HFFc6 (cell line): Measurements from ENCODE around the gene RERGL. TPM values are rescaled to one million over a fixed set of nuclear protein-coding genes. Genes with fewer than 3 reads are reported as not detected.

Experiments
- DNase-seq: peaks from one replicate; pipeline ENCODE4 v3.0.0-alpha.2; 2018
- H3K27ac Mint-ChIP-seq: 2 replicates; pipeline ENCODE4 v1.8.0; 2020; ENCODE audit warnings: mild to moderate bottlenecking, mixed read lengths
- H3K27me3 Mint-ChIP-seq: 2 replicates; pipeline ENCODE4 v1.8.0; 2021; ENCODE audit warnings: mild to moderate bottlenecking, moderate library complexity, mixed read lengths; ENCODE audit not compliant: insufficient read depth
- H3K36me3 Mint-ChIP-seq: 2 replicates; pipeline ENCODE4 v1.8.0; 2021; ENCODE audit warnings: low read depth, mixed read lengths
- H3K4me1 Mint-ChIP-seq: 2 replicates; pipeline ENCODE4 v1.8.0; 2020; ENCODE audit warnings: low read depth, mixed read lengths
- H3K4me3 Mint-ChIP-seq: 2 replicates; pipeline ENCODE4 v1.8.0; 2020; ENCODE audit warnings: mild to moderate bottlenecking, moderate library complexity, mixed read lengths
- H3K9me3 Mint-ChIP-seq: 2 replicates; pipeline ENCODE4 v1.8.0; 2020; ENCODE audit warnings: mild to moderate bottlenecking, mixed read lengths
- CTCF ChIP-seq: fragments of 200-600 bp; sonication (generic); IDR thresholded peaks from 2 replicates; pipeline ENCODE4 v1.5.0; 2021; ENCODE audit warnings: antibody characterized with exemption, mild to moderate bottlenecking
- long read RNA-seq: library from polyadenylated mRNA; unstranded; transcript quantifications from one replicate; pipeline ENCODE4 v2.0.0, GENCODE V29; 2019
- total RNA-seq, 6 experiments: library from RNA; stranded (reverse); fragmentation: NEBNext Ultra II Directional; extraction: Animal tissue kit (Norgen Biotek cat#: 25700); gene quantifications; 2 replicates in 1 of 6; 3 replicates in 5 of 6; pipeline ENCODE4 v1.2.3, GENCODE V29; 2021

RERGL gene
- total RNA-seq = not detected
- long read RNA-seq = 0 reads

- no peak within 1 kb of the TSS for H3K4me3 Mint-ChIP-seq
- TF ChIP-seq CTCF = no peak
- H3K27me3 Mint-ChIP-seq = no peaks in the 10 kb centered on the region
Observed at GRCh38 chr12:18090093-18090492, at the start of gene RERGL. Gene RERGL, minus strand, starts transcription at chr12:18090193. Its CDS starts 53 bp downstream, at chr12:18090140.

GRCh38 chr12:18139254-18139653 is 49.3 kb upstream of the RERGL start:
- TF ChIP-seq CTCF = no peak
- DNase-seq = no peak
- Mint-ChIP-seq H3K27ac (no peak overlapping the region), H3K4me1 (no peaks in the 10 kb centered on the region), H3K4me3 (no peak overlapping the region), H3K27me3 (0 out of 2 replicates have a peak, but pooled peaks cover 2% of the 10 kb centered on the region), H3K36me3 (no peaks in the 10 kb centered on the region), H3K9me3 (no peaks in the 10 kb centered on the region)

More at GRCh38 chr12:18090093-18090492, at the start of gene RERGL:
- DNase-seq = no peak
- Mint-ChIP-seq H3K27ac (no peak within 1 kb of the TSS), H3K9me3 (peaks cover 24% of the 10 kb centered on the region), H3K36me3 (no peaks in the 10 kb centered on the region), H3K4me1 (no peaks in the 10 kb centered on the region)

GRCh38 chr12:18135509-18135908 is 45.5 kb upstream of the RERGL start:
- Mint-ChIP-seq H3K27me3 (no peaks in the 10 kb centered on the region), H3K4me3 (no peak overlapping the region), H3K9me3 (no peaks in the 10 kb centered on the region), H3K4me1 (no peaks in the 10 kb centered on the region), H3K27ac (no peak overlapping the region), H3K36me3 (no peaks in the 10 kb centered on the region)
- DNase-seq = no peak
- no peak for TF ChIP-seq CTCF

- no peaks in the 10 kb centered on the region for H3K27me3 Mint-ChIP-seq
- H3K9me3 Mint-ChIP-seq = no peaks in the 10 kb centered on the region
- H3K27ac Mint-ChIP-seq = no peak overlapping the region
- DNase-seq = no peak
- no peaks in the 10 kb centered on the region for H3K36me3 Mint-ChIP-seq
- H3K4me3 Mint-ChIP-seq = no peak overlapping the region
- TF ChIP-seq CTCF = no peak
- no peaks in the 10 kb centered on the region for H3K4me1 Mint-ChIP-seq
Observed at GRCh38 chr12:18135086-18135485, 45.1 kb upstream of the RERGL start.

GRCh38 chr12:18130851-18131250 is 40.9 kb upstream of the RERGL start:
- no peak for DNase-seq
- TF ChIP-seq CTCF = no peak
- H3K9me3 Mint-ChIP-seq = peaks cover 17% of the 10 kb centered on the region
- H3K4me1 Mint-ChIP-seq = no peaks in the 10 kb centered on the region
- no peak overlapping the region for H3K27ac Mint-ChIP-seq
- H3K4me3 Mint-ChIP-seq = no peak overlapping the region
- H3K36me3 Mint-ChIP-seq = no peaks in the 10 kb centered on the region
- H3K27me3 Mint-ChIP-seq = no peaks in the 10 kb centered on the region

- H3K4me1 Mint-ChIP-seq = no peaks in the 10 kb centered on the region
- H3K9me3 Mint-ChIP-seq = peaks cover 17% of the 10 kb centered on the region
- H3K4me3 Mint-ChIP-seq = no peak overlapping the region
- no peak overlapping the region for H3K27ac Mint-ChIP-seq
- no peaks in the 10 kb centered on the region for H3K36me3 Mint-ChIP-seq
- no peaks in the 10 kb centered on the region for H3K27me3 Mint-ChIP-seq
- TF ChIP-seq CTCF = no peak
- DNase-seq = no peak
Observed at GRCh38 chr12:18123707-18124106, 33.7 kb upstream of the RERGL start.
